Measurements from ENCODE around the gene CCNQ. TPM values are rescaled to one million over a fixed set of nuclear protein-coding genes. Genes with fewer than 3 reads are reported as not detected.

CCNQ gene
- total RNA-seq, 6 experiments from 2014 or later, result 25.7 to 31.9 (median 29.6) TPM

DNA sequence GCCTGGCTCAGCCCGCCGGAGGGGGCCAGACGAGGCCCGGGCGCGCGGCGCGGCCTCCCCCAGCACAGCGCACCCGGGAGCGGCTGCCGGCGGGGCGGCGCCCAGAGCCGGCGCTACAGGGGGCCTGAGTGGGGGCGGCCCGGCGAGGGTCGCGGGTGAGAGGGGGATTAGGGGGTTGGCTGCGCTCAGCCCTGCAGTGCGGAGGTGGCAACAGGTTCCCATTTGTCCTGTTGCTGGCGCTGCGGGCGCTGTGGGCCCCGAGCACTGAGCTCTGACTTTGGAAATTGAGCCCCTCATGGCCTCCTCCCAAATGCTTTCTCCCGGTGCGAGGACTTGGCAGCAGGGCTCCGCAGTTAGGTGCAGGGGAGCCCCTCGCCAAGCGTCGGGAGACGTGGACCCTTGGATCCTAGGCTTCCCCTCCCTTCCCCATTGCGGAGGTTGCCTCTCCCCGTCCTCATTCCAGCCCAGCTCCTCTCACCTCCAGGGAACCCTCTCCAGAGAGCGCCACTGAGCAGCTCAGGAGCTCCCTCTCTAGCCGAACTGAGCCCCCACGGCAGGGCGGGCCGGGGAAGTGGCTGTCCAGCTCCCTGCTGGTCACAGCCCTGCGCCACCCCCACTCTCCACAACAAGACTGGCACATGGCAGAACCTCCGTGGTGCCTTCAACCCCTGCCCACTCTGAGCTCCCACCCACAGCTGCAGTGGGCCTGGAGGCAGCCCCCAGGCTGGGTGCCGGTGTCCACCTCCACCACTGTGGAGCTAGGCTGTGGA, 45.6 kb upstream of the CCNQ start:
- DNase-seq, result no peak
- Mint-ChIP-seq H3K27ac (no peak overlapping the region), H3K36me3 (ENCODE audit: low read depth) (no peaks in the 10 kb centered on the region), H3K4me3 (no peak overlapping the region), H3K9me3 (no peaks in the 10 kb centered on the region), H3K4me1 (ENCODE audit: low read depth) (no peaks in the 10 kb centered on the region), H3K27me3 (ENCODE audit: insufficient read depth) (peaks cover 11% of the 10 kb centered on the region)
- TF ChIP-seq, protein P1, sequence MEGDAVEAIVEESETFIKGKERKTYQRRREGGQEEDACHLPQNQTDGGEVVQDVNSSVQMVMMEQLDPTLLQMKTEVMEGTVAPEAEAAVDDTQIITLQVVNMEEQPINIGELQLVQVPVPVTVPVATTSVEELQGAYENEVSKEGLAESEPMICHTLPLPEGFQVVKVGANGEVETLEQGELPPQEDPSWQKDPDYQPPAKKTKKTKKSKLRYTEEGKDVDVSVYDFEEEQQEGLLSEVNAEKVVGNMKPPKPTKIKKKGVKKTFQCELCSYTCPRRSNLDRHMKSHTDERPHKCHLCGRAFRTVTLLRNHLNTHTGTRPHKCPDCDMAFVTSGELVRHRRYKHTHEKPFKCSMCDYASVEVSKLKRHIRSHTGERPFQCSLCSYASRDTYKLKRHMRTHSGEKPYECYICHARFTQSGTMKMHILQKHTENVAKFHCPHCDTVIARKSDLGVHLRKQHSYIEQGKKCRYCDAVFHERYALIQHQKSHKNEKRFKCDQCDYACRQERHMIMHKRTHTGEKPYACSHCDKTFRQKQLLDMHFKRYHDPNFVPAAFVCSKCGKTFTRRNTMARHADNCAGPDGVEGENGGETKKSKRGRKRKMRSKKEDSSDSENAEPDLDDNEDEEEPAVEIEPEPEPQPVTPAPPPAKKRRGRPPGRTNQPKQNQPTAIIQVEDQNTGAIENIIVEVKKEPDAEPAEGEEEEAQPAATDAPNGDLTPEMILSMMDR (IDR thresholded peaks at IDR 0.05), result no peak

- Mint-ChIP-seq H3K9me3 (no peaks in the 10 kb centered on the region), H3K4me1 (ENCODE audit: low read depth) (no peaks in the 10 kb centered on the region), H3K27me3 (ENCODE audit: insufficient read depth) (peaks cover 13% of the 10 kb centered on the region), H3K27ac (no peak overlapping the region), H3K36me3 (ENCODE audit: low read depth) (no peaks in the 10 kb centered on the region), H3K4me3 (no peak overlapping the region)
- TF ChIP-seq, protein P1 (IDR thresholded peaks at IDR 0.05), result no peak; the same call in 1 of the 2 replicates
- no peak for DNase-seq
Observed at GRCh38 chrX:153643431-153644351, 44.8 kb upstream of the CCNQ start.

GRCh38 chrX:153642655-153643430, 43.9 kb upstream of the CCNQ start:
- DNase-seq, result no peak
- TF ChIP-seq, protein P1 (IDR thresholded peaks at IDR 0.05), result no peak
- H3K9me3 Mint-ChIP-seq, result no peaks in the 10 kb centered on the region
- H3K36me3 Mint-ChIP-seq (ENCODE audit: low read depth), result no peaks in the 10 kb centered on the region
- H3K27me3 Mint-ChIP-seq (ENCODE audit: insufficient read depth), result peaks cover 13% of the 10 kb centered on the region
- H3K4me3 Mint-ChIP-seq, result no peak overlapping the region
- no peaks in the 10 kb centered on the region for H3K4me1 Mint-ChIP-seq (ENCODE audit: low read depth)
- no peak overlapping the region for H3K27ac Mint-ChIP-seq

DNA sequence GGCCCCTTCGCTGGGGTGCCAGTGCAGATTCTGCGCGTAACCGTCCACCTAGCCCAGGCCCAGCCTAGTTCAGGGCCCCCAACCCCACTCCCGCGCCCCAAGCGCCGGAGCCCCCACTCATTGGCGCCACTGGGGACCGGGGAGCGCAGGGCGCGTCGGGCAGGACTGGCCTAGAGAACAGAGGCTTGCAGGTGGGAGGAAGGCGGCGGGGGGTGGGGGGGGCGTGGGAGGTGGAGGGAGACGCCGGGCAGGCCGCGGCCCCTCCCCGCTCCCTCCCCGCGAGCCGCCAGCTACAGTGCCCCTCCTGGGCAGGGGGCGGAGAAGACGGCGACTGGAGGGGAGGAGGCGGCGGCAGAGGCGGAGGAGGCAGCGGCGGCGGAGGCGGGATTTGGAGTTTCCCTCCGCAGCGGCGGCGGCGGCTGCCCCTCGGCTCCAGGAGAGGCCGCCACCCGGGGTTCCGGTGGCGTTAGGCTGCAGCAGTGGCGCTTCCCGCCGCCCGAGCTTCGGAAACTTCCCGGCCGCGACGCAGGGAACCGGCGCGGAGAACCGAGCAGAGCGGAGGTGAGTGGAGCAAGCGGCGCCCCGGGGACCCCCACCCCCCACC, 43.2 kb upstream of the CCNQ start:
- H3K4me3 Mint-ChIP-seq, result no peak overlapping the region
- peaks cover 13% of the 10 kb centered on the region for H3K27me3 Mint-ChIP-seq (ENCODE audit: insufficient read depth)
- H3K4me1 Mint-ChIP-seq (ENCODE audit: low read depth), result no peaks in the 10 kb centered on the region
- H3K9me3 Mint-ChIP-seq, result no peaks in the 10 kb centered on the region
- TF ChIP-seq, protein P1 (IDR thresholded peaks at IDR 0.05), result no peak
- no peaks in the 10 kb centered on the region for H3K36me3 Mint-ChIP-seq (ENCODE audit: low read depth)
- no peak for DNase-seq
- H3K27ac Mint-ChIP-seq, result no peak overlapping the region

GRCh38 chrX:153641627-153642026, 42.7 kb upstream of the CCNQ start:
- H3K27me3 Mint-ChIP-seq (ENCODE audit: insufficient read depth), result peaks cover 13% of the 10 kb centered on the region
- TF ChIP-seq, protein P1 (IDR thresholded peaks at IDR 0.05), result no peak

More at GRCh38 chrX:153641627-153642026, 42.7 kb upstream of the CCNQ start:
- no peak overlapping the region for H3K27ac Mint-ChIP-seq
- H3K4me3 Mint-ChIP-seq, result no peak overlapping the region
- no peaks in the 10 kb centered on the region for H3K4me1 Mint-ChIP-seq (ENCODE audit: low read depth)
- no peaks in the 10 kb centered on the region for H3K9me3 Mint-ChIP-seq
- H3K36me3 Mint-ChIP-seq (ENCODE audit: low read depth), result no peaks in the 10 kb centered on the region
- no peak for DNase-seq

Data from HFFc6 (cell line).